Gastrocnemius medialis (tissue), 4 donors: Measurements from ENCODE around the gene LYRM2. TPM values are rescaled to one million over a fixed set of nuclear protein-coding genes. Genes with fewer than 3 reads are reported as not detected.

Experiments used
- ATAC-seq, 2 donors: fragments of 150-250 bp; one replicate each; pipeline ENCODE4 v1.9.1; 2016
- DNase-seq, 2 donors: peaks; one replicate each; pipeline ENCODE4 v3.0.0-alpha.2; 2019
- H3K27ac ChIP-seq, 4 donors: fragments of 200-600 bp; sonication (generic); 1 replicate in 1 of 4; 2 replicates in 3 of 4; pipeline ENCODE4 v1.5.1; 2016 to 2018; ENCODE audit warnings: mild to moderate bottlenecking in 2 of 4, moderate library complexity in 1 of 4
- H3K27me3 ChIP-seq, 3 donors: fragments of 200-600 bp; sonication (generic) in 2 of 3; 1 replicate in 1 of 3; 2 replicates in 2 of 3; pipeline versions ENCODE4 v1.5.1 to v1.6.0; 2016 to 2019; ENCODE audit warnings: mild to moderate bottlenecking in 1 of 3, moderate library complexity in 1 of 3
- H3K36me3 ChIP-seq, 2 donors: fragments of 200-600 bp; sonication (generic) in 1 of 2; one replicate each; pipeline ENCODE4 v1.5.1; 2017 to 2018
- H3K4me1 ChIP-seq, 2 donors: fragments of 200-600 bp; sonication (generic) in 1 of 2; one replicate each; pipeline ENCODE4 v1.5.1; 2016 to 2017; ENCODE audit warnings: mild to moderate bottlenecking in 2 of 2
- H3K4me3 ChIP-seq, 4 donors: fragments of 200-600 bp; sonication (generic) in 3 of 4; 1 replicate in 1 of 4; 2 replicates in 3 of 4; pipeline ENCODE4 v1.5.1; 2016 to 2019; ENCODE audit warnings: mild to moderate bottlenecking in 2 of 4
- H3K9me3 ChIP-seq, 3 donors: fragments of 200-600 bp; sonication (generic) in 2 of 3; 1 replicate in 1 of 3; 2 replicates in 2 of 3; pipeline ENCODE4 v1.5.1; 2016 to 2019
- CTCF ChIP-seq, 5 experiments: fragments of 450-650 bp in 3 of 5; fragments of 200-600 bp in 2 of 5; sonication (generic) in 2 of 5; IDR thresholded peaks in 4 of 5; conservative IDR thresholded peaks in 1 of 5; 1 replicate in 4 of 5; 2 replicates in 1 of 5; pipeline ENCODE4 v1.5.1; 2016 to 2019; ENCODE audit warnings: antibody characterized with exemption in 5 of 5, mild to moderate bottlenecking in 3 of 5, moderate library complexity in 3 of 5
- POLR2A ChIP-seq, 2 donors: fragments of 450-650 bp; IDR thresholded peaks; one replicate each; pipeline ENCODE4 v1.6.1; 2017; ENCODE audit warnings: antibody characterized with exemption in 2 of 2, mild to moderate bottlenecking in 2 of 2, moderate library complexity in 2 of 2
- in situ Hi-C, 4 donors: fragments of 200-750 bp; cut with MboI; loops; one replicate each; pipeline versions ENCODE4 v1.15.0 to v1.8.0; 2017; ENCODE audit warnings: low sequenced_read_pairs in 4 of 4
- intact Hi-C: fragments of 100-400 bp; cut with DNase I; formaldehyde crosslinking; loops from one replicate; pipeline ENCODE4 v1.15.1; 2023; ENCODE audit warnings: low total_unique reads
- total RNA-seq, 4 donors: library from RNA; depleted of rRNA; stranded (reverse); fragments of >200 nt; gene quantifications; one replicate each; pipeline versions ENCODE4 v1.1.0 to v1.2.3, GENCODE V29; 2016

LYRM2 gene
- total RNA-seq, 4 donors from 2014 or later, result 15.8 to 40.2 (median 23.3) TPM

DNA sequence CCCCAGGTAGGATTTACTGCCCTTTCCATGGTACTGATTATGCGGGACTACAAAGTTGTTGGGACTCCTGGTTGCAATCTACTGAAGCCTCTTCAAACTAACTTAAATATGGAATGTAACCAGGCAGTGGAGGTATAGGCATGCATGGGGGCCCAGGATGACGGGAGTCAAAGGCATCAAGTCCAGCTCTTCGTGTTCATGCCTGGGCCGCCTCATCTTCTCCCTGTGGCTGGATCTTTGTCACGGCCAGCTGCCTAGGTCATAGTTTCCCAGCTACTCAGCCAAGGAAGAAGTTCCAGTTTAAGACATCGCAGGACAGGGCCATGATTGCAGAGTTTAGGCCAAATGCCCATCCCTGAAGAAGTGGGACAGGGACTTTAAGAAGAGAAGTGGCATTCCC lies 20.5 kb downstream of the LYRM2 start:
- ATAC-seq (no peak), DNase-seq (no peak)
- H3K27ac ChIP-seq, result no peak overlapping the region
- in situ Hi-C loops, result loop anchor here in 1 of 4 donors (10.0 to 25.0 kb wide), 2 partner anchors 183 to 631 kb away; partner anchors contain the start of gene ANKRD6
- no peaks in the 10 kb centered on the region for H3K36me3 ChIP-seq
- intact Hi-C loops, result no loop called here
- H3K4me1 ChIP-seq, result no peaks in the 10 kb centered on the region
- no peaks in the 10 kb centered on the region for H3K9me3 ChIP-seq
- no peaks in the 10 kb centered on the region for H3K27me3 ChIP-seq
- no peak overlapping the region for H3K4me3 ChIP-seq
- no peak for TF ChIP-seq CTCF (IDR thresholded peaks at IDR 0.05 in 4 of 5, conservative IDR thresholded peaks at IDR 0.05 in 1 of 5)
- TF ChIP-seq POLR2A (IDR thresholded peaks at IDR 0.05), result no peak

DNA sequence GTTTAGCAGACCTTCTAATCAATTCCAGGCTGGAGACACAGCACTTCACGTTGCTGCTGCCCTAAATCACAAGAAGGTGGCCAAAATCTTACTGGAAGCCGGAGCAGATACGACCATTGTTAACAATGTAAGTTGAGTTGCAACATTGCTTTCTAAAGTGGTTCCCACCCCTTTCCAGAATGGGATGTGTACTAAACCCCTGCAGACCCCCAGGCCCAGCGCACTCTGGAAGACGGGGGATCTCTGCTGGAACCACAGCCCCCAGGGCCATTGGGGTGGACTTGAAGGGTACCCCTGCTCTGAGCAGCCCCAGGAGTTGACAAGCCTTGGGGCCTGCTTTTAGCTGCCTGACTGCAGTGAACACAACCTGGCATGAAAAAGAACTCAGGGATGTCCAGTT lies 22.0 kb downstream of the LYRM2 start:
- in situ Hi-C loops, result loop anchor here in 1 of 4 donors (10.0 to 25.0 kb wide), 2 partner anchors 182 to 629 kb away; partner anchors contain the start of gene ANKRD6
- no peak for ATAC-seq

DNA sequence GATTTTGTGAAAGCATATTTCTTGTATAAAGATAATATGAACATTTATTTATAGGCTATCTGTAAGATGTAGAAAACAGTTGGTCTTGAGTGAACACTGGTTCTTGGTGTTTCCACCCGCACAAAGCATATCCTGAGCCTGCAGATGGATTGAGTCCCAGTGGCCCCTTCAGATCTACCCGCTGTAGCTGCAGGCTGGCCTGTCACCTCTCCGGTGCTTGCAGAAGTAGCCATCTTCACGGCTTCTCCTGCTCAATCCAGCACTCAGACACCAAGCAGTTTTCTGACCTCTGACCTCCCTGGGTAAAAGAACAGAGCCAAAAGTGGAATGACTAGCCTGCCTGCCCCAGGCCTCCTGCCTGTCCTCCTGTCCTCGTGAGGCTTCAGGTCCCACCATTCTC lies 22.7 kb downstream of the LYRM2 start:
- H3K27me3 ChIP-seq, result no peaks in the 10 kb centered on the region
- ATAC-seq (no peak), DNase-seq (no peak)
- no peak overlapping the region for H3K4me3 ChIP-seq
- no peaks in the 10 kb centered on the region for H3K4me1 ChIP-seq
- in situ Hi-C loops (loop anchor here in 1 of 4 donors (10.0 to 25.0 kb wide), 2 partner anchors 181 to 629 kb away; partner anchors contain the start of gene ANKRD6), intact Hi-C loops (no loop called here)
- H3K27ac ChIP-seq, result no peak overlapping the region
- TF ChIP-seq CTCF (IDR thresholded peaks at IDR 0.05 in 4 of 5, conservative IDR thresholded peaks at IDR 0.05 in 1 of 5) (no peak), POLR2A (IDR thresholded peaks at IDR 0.05) (no peak)
- H3K9me3 ChIP-seq, result no peaks in the 10 kb centered on the region
- no peaks in the 10 kb centered on the region for H3K36me3 ChIP-seq

More for the DNA sequence above, 22.0 kb downstream of the LYRM2 start:
- no peaks in the 10 kb centered on the region for H3K27me3 ChIP-seq
- no peaks in the 10 kb centered on the region for H3K36me3 ChIP-seq
- no peaks in the 10 kb centered on the region for H3K4me1 ChIP-seq
- no peak for DNase-seq
- no peak overlapping the region for H3K27ac ChIP-seq
- no peak overlapping the region for H3K4me3 ChIP-seq
- TF ChIP-seq CTCF (IDR thresholded peaks at IDR 0.05 in 4 of 5, conservative IDR thresholded peaks at IDR 0.05 in 1 of 5), result no peak
- TF ChIP-seq POLR2A (IDR thresholded peaks at IDR 0.05), result no peak
- intact Hi-C loops, result no loop called here
- H3K9me3 ChIP-seq, result no peaks in the 10 kb centered on the region

DNA sequence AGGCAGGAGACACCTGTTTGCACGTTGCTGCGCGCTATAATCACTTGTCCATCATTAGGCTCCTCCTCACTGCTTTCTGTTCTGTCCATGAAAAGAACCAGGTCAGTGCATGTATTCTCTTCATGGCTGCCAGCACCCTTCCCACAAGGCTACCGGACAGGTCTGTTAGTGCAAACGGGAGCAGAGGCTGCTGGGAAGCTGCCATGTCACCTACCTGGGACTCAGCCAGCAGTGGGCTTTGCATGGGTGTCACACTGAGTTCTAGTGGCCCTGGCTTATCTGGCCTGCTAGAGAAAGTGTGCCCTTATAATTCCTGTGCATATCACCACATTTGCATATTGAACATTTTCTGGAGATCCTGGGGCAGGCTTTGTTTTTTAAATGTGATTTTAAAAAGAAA lies 24.8 kb downstream of the LYRM2 start:
- Histone ChIP-seq H3K36me3 (no peaks in the 10 kb centered on the region), H3K27ac (no peak overlapping the region), H3K9me3 (no peaks in the 10 kb centered on the region), H3K4me3 (no peak overlapping the region), H3K4me1 (no peaks in the 10 kb centered on the region), H3K27me3 (no peaks in the 10 kb centered on the region)
- in situ Hi-C loops (loop anchor here in 3 of 4 donors (5.0 to 25.0 kb wide), 4 partner anchors 176 to 626 kb away; partner anchors contain the start of gene ANKRD6 (in 2 of the 3)), intact Hi-C loops (no loop called here)
- no peak for DNase-seq
- TF ChIP-seq CTCF (IDR thresholded peaks at IDR 0.05 in 4 of 5, conservative IDR thresholded peaks at IDR 0.05 in 1 of 5) (no peak), POLR2A (IDR thresholded peaks at IDR 0.05) (no peak)
- ATAC-seq, result no peak

- no peaks in the 10 kb centered on the region for H3K4me1 ChIP-seq
- no peaks in the 10 kb centered on the region for H3K27me3 ChIP-seq
- DNase-seq (no peak), ATAC-seq (no peak)
- H3K9me3 ChIP-seq, result no peaks in the 10 kb centered on the region
- in situ Hi-C loops (loop anchor here in 3 of 4 donors (5.0 to 25.0 kb wide), 4 partner anchors 175 to 625 kb away; partner anchors contain the start of gene ANKRD6 (in 2 of the 3)), intact Hi-C loops (no loop called here)
- no peak overlapping the region for H3K4me3 ChIP-seq
- no peaks in the 10 kb centered on the region for H3K36me3 ChIP-seq
- no peak overlapping the region for H3K27ac ChIP-seq
- TF ChIP-seq CTCF (IDR thresholded peaks at IDR 0.05 in 4 of 5, conservative IDR thresholded peaks at IDR 0.05 in 1 of 5), result no peak
- TF ChIP-seq POLR2A (IDR thresholded peaks at IDR 0.05), result no peak
These were observed 26.4 kb downstream of the LYRM2 start for GRCh38 chr6:89612121-89612520.
